Cardiac muscle cell (in vitro differentiated cells and primary cell): ENCODE data around the gene TBCE. TPM values are rescaled to one million over a fixed set of nuclear protein-coding genes. Genes with fewer than 3 reads are reported as not detected.
"Not testable (repeated sequence)": the region's sequence is repeated elsewhere in the genome, so short reads cannot be mapped to it uniquely, and the experiment has no call there.

Experiments
- DNase-seq, 2 donors: peaks; one replicate each; pipeline versions ENCODE4 v3.0.0 to v3.0.0-alpha.2; 2010 to 2017; ENCODE audit warnings: low read depth in 1 of 2, low spot score in 1 of 2
- H3K27ac ChIP-seq: fragments of 200-600 bp; sonication (generic); 2 replicates; pipeline ENCODE4 v1.5.1; 2016
- H3K27me3 ChIP-seq: fragments of 200-600 bp; sonication (generic); 2 replicates; pipeline ENCODE4 v1.6.0; 2016; ENCODE audit warnings: control low read depth
- H3K36me3 ChIP-seq: fragments of 200-600 bp; sonication (generic); 2 replicates; pipeline ENCODE4 v1.5.1; 2016; ENCODE audit warnings: control low read depth
- H3K4me1 ChIP-seq: fragments of 200-600 bp; sonication (generic); 2 replicates; pipeline ENCODE4 v1.8.1; 2017; ENCODE audit warnings: low read depth, mild to moderate bottlenecking, mixed run types
- H3K4me3 ChIP-seq: fragments of 200-600 bp; sonication (generic); 2 replicates; pipeline ENCODE4 v1.5.1; 2016; ENCODE audit warnings: mild to moderate bottlenecking
- H3K9me3 ChIP-seq: fragments of 200-600 bp; sonication (generic); 2 replicates; pipeline ENCODE4 v1.5.1; 2017; ENCODE audit warnings: low read depth, mild to moderate bottlenecking, control low read depth
- polyA plus RNA-seq: library from polyadenylated mRNA; unstranded; fragments of >200 nt; fragmentation: Nextera tagmentation; extraction: Ambion mirVana; gene quantifications from 2 replicates; pipeline ENCODE4 v1.2.1, GENCODE V29; 2016
- total RNA-seq: library from RNA; depleted of rRNA; stranded (reverse); fragments of >200 nt; gene quantifications from 2 replicates; pipeline ENCODE4 v1.2.3, GENCODE V29; 2016
- TF ChIP-seq, protein P1 (sequence below): IDR thresholded peaks from 2 replicates; pipeline ENCODE4 v1.5.1; 2012; ENCODE audit warnings: low read depth, mild to moderate bottlenecking, low read length

Gene TBCE
- total and polyA plus RNA-seq, 2 experiments from 2014 or later: 17.9 to 34.8 TPM

DNA sequence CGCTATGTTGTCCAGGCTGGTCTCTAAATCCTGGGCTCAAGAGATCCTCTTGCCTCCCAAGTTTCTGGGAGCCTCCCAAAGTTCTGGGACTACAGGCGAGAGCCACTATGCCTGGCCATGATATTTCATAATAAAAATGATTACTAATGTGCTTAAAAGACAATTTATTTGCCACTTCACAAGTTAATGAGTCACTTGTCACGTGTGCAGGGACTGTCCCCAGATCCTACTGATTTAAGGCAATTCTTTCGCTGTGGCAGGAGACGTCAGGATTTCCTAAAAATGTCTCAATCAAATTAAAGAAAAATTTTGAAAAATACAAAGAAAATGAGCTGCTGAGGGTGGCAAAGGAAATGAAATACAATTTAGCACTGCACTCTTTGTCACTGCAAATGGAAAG is 93.5 kb downstream of the TBCE start:
- Histone ChIP-seq H3K4me1 (no peaks in the 10 kb centered on the region), H3K27ac (no peak overlapping the region), H3K9me3 (no peaks in the 10 kb centered on the region), H3K4me3 (no peak overlapping the region), H3K27me3 (no peaks in the 10 kb centered on the region), H3K36me3 (peaks cover 11% of the 10 kb centered on the region)
- DNase-seq: no peak
- TF ChIP-seq, protein P1, sequence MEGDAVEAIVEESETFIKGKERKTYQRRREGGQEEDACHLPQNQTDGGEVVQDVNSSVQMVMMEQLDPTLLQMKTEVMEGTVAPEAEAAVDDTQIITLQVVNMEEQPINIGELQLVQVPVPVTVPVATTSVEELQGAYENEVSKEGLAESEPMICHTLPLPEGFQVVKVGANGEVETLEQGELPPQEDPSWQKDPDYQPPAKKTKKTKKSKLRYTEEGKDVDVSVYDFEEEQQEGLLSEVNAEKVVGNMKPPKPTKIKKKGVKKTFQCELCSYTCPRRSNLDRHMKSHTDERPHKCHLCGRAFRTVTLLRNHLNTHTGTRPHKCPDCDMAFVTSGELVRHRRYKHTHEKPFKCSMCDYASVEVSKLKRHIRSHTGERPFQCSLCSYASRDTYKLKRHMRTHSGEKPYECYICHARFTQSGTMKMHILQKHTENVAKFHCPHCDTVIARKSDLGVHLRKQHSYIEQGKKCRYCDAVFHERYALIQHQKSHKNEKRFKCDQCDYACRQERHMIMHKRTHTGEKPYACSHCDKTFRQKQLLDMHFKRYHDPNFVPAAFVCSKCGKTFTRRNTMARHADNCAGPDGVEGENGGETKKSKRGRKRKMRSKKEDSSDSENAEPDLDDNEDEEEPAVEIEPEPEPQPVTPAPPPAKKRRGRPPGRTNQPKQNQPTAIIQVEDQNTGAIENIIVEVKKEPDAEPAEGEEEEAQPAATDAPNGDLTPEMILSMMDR: no peak

DNA sequence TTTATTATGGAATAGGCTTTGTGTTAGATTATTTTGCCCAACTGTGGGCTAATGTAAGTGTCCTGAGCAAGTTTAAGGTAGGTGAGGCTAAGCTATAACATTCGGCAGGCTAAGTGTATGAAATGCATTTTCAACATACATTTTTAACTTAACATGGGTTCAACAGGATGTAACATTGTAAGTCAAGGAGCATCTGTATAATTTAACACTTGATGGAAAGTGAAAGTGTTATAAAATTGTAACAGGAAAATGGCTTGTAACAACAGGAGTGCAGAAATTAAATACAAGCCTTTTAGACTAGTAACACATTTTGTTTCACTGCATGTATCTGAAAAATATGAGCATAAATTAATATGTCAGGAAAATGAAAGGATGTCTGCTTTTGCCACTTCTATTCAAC is 94.7 kb downstream of the TBCE start:
- Histone ChIP-seq H3K4me1 (no peaks in the 10 kb centered on the region), H3K27me3 (no peaks in the 10 kb centered on the region), H3K27ac (no peak overlapping the region), H3K4me3 (no peak overlapping the region), H3K9me3 (no peaks in the 10 kb centered on the region), H3K36me3 (peaks cover 15% of the 10 kb centered on the region)
- DNase-seq: no peak
- TF ChIP-seq, protein P1: no peak

DNA sequence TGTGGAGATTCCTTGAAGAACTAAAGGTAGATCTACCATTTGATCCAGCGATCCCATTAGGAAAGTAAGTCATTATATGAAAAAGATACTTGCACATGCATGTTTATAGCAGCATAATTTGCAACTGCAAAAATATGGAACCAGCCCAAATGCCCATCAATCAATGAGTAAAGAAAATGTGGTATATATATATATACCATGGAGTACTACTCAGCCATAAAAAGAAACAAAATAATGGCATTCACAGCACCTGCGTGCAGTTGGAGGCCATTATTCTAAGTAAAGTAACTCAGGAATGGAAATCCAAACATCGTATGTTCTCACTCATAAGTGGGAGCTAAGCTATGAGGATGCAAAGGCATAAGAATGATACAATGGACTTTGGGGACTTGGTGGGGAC is 95.6 kb downstream of the TBCE start:
- not testable (repeated sequence) for H3K4me1 ChIP-seq, H3K4me3 ChIP-seq, DNase-seq, H3K27me3 ChIP-seq, H3K27ac ChIP-seq, H3K9me3 ChIP-seq
- peaks cover 15% of the 10 kb centered on the region for H3K36me3 ChIP-seq

DNA sequence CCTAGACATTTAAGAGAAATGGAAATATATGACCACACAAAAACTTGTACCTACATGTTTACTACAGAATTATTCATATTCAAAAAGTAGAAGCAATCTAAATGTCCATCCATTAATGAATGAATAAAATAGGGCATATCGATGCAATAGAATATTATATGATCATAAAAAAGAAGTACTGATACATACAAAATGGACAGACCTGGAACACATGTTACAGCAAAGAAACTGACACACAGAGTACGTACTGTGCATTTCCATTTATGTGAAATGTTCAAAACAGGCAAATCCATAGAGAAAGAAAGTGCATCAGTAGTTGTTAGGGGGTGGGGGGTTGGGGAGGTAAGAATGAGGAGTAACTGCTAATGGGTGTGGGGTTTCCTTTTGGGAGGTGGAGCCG is 97.8 kb downstream of the TBCE start:
- Histone ChIP-seq H3K36me3 (peaks cover 18% of the 10 kb centered on the region), H3K9me3 (no peaks in the 10 kb centered on the region), H3K27me3 (no peaks in the 10 kb centered on the region), H3K4me3 (no peak overlapping the region), H3K4me1 (no peaks in the 10 kb centered on the region), H3K27ac (no peak overlapping the region)
- no peak for DNase-seq
- TF ChIP-seq, protein P1: no peak

DNA sequence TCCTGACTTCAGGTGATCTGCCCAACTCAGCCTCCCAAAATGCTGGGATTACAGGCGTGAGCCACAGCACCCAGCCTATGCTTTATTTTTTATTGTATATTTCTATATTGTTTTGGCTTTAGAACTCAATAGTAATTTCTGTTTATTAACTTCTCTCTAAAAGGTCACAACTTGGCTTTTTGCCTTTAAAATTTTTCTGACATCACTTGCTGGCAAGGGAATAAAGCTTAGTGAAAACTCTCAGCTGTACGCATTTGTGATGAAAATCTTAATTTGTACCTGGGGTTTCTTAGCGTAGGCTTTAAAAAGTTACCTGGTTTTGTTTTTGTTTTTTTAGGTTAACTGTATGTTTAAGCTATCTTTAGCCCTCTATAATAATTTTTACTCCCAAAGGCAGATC is 100.8 kb downstream of the TBCE start:
- no peak overlapping the region for H3K27ac ChIP-seq
- DNase-seq: peak in 1 of 2 donors; percentile 39
- no peaks in the 10 kb centered on the region for H3K9me3 ChIP-seq
- H3K27me3 ChIP-seq: no peaks in the 10 kb centered on the region
- H3K4me3 ChIP-seq: no peak overlapping the region
- no peaks in the 10 kb centered on the region for H3K4me1 ChIP-seq
- H3K36me3 ChIP-seq: peaks cover 25% of the 10 kb centered on the region
- TF ChIP-seq, protein P1: no peak

DNA sequence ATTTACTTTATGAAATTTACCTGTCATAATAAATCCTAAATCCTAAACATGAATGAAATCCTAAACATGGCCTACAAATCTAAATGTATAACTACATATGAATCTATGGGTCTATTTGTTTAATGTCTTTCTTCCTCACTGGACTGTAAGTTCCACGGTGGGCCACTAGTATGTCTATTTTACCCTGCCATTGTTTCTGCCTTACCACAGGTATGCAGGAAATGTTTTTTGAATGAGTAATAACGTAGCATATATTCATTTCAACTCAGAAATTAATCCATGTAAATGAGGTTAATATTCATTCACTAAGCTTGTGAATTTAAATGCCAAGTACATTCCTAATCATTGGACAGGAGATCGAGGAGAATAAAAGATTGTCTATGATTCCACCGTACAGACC is 101.7 kb downstream of the TBCE start:
- H3K4me3 ChIP-seq: no peak overlapping the region
- TF ChIP-seq, protein P1: no peak
- H3K27ac ChIP-seq: no peak overlapping the region
- H3K36me3 ChIP-seq: peaks cover 25% of the 10 kb centered on the region
- no peaks in the 10 kb centered on the region for H3K27me3 ChIP-seq
- no peaks in the 10 kb centered on the region for H3K4me1 ChIP-seq
- H3K9me3 ChIP-seq: no peaks in the 10 kb centered on the region
- DNase-seq: peak in 1 of 2 donors; percentile 61

DNA sequence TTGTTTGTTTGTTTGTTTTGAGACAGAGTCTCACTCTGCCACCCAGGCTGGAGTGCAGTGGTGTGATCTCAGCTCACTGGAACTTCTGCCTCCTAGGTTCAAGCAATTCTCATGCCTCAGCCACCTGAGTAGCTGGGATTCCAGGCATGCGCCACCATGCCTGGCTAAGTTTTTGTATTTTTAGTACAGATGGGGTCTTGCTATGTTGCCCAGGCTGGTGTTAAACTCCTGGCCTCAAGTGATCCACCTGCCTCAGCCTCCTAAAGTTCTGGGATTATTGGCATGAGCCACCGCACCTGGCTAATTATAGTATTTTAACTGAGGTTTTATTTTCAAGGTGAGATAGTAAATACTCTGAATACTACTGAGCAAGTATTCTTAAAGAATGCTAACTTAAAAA is 102.7 kb downstream of the TBCE start:
- peaks cover 21% of the 10 kb centered on the region for H3K36me3 ChIP-seq

More for the DNA sequence above, 102.7 kb downstream of the TBCE start:
- H3K4me3 ChIP-seq, H3K9me3 ChIP-seq, H3K4me1 ChIP-seq, H3K27me3 ChIP-seq, DNase-seq, H3K27ac ChIP-seq: not testable (repeated sequence)
